Retinal pigment epithelial cell (primary cell): ENCODE results near the gene STARD9.
A peak's percentile ranks its signal among the peaks of the same experiment; 100 is the strongest.

Experiments
- DNase-seq: peaks from one replicate; pipeline ENCODE4 v3.0.0-alpha.2; 2010; ENCODE audit warnings: low read depth
- H3K4me3 ChIP-seq: 2 replicates; pipeline ENCODE4 v1.5.1; 2011; ENCODE audit warnings: mild to moderate bottlenecking, low read length, control low read depth, moderate library complexity
- CTCF ChIP-seq: conservative IDR thresholded peaks from 2 replicates; pipeline ENCODE4 v1.5.1; 2011; ENCODE audit warnings: low read depth, low read length, control low read depth, inconsistent platforms

The STARD9 gene

GRCh38 chr15:42627485-42627884, 52.1 kb downstream of the STARD9 start:
- no peak for DNase-seq
- no peak for TF ChIP-seq CTCF

GRCh38 chr15:42628761-42629160, 53.4 kb downstream of the STARD9 start:
- TF ChIP-seq CTCF, result no peak
- no peak for DNase-seq
- H3K4me3 ChIP-seq, result no peak overlapping the region

More at GRCh38 chr15:42627485-42627884, 52.1 kb downstream of the STARD9 start:
- no peak overlapping the region for H3K4me3 ChIP-seq

- TF ChIP-seq CTCF, result no peak
- DNase-seq, result no peak
- no peak overlapping the region for H3K4me3 ChIP-seq
Observed at GRCh38 chr15:42632105-42632675, 56.8 kb downstream of the STARD9 start.

GRCh38 chr15:42640109-42640508, 64.7 kb downstream of the STARD9 start:
- DNase-seq, result no peak
- no peak for TF ChIP-seq CTCF
- H3K4me3 ChIP-seq, result no peak overlapping the region

GRCh38 chr15:42650208-42651066, 75.0 kb downstream of the STARD9 start:
- H3K4me3 ChIP-seq, result no peak overlapping the region
- peak; percentile 30 for DNase-seq
- peak; percentile 94 for TF ChIP-seq CTCF

GRCh38 chr15:42665827-42666226, 90.4 kb downstream of the STARD9 start:
- no peak overlapping the region for H3K4me3 ChIP-seq
- no peak for DNase-seq
- no peak for TF ChIP-seq CTCF

- TF ChIP-seq CTCF, result no peak
- H3K4me3 ChIP-seq, result no peak overlapping the region
- no peak for DNase-seq
Observed at GRCh38 chr15:42667855-42668254, 92.4 kb downstream of the STARD9 start.
